NCI-H146 treated with DMSO at 0.1 percent for 48 hours (cell line): Measurements from ENCODE around the gene KCNIP3.
"Not testable (repeated sequence)": the region's sequence is repeated elsewhere in the genome, so short reads cannot be mapped to it uniquely, and the experiment has no call there.

Experiments
- DNase-seq: peaks from one replicate; lab custom pipeline; 2025; ENCODE audit not compliant: unreplicated experiment; lab: John Stamatoyannopoulos, UW

Gene KCNIP3

DNA sequence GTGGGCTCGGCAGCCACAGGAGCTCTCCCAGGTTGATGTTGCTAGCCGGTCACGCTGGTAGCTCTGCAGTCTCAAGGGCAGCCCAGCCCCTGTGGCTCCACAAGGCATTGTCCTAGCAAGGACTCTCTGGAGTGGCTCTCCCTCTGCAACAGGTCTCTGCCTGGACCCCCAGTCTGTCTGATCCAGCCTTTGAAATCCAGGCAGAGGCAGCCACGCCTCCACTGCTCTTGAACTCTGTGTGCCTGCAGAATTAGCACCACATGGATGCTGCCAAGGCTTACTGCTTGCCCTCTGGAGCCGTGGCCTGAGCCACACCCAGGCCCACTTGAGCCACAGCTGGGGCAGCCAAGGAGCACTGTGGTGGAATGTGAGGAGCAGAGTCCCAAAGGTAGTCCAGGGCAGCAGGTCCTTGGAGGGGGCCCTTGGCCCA is 62.4 kb downstream of the KCNIP3 start:
- DNase-seq, result no peak

DNA sequence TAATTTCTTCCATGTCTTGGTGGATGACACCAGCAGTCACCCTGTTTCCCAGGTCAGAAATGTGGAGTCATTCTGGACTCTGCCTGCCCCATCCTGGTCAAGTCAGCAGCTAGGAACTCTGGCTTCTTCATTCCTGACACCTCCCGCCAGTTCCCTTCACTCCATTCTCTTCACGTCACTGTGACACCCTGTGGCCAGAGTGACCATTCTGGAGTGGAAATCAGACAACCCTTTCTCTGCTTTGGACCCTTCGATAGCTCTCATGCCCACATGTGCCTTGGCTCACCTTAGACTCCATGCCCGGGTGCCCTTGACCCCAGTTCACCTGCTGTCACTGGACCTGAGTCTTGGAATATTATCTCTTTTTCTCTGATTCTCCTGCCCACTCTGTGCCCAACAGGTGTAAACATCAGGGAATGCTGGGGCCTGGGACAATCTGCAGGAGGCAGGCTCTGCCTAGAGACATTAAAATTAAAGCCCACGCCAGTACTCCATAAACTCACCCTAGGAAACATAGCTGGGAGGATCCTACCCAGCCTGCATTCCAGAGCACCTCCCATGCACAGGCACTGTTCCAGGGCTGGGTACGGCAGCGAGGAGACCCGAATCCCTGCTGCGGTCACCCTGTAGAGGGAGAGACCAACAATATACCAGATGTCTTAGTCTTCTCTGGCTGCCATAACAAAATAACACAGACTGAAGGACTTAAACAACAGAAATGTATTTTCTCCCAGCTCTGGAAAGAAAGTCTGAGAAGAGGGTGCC is 64.3 kb downstream of the KCNIP3 start:
- DNase-seq, result no peak

DNA sequence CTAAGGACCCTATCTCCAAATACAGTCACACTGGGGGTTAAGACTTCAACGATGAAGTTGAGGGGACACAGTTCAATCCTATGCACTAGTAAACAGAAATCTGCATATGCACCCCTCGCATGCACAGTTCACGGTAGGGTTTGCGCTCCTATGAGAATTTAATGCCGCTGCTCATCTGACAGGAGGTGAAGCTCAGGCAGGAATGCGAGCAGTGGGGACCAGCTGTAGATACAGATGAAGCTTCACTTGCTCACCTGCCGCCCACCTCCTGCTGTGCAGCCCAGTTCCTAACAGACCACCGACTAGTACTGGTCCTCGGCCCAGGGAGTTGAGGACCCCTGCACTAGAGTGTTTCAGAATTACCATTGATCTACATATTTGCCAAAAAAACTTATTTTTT is 65.3 kb downstream of the KCNIP3 start:
- no peak for DNase-seq

DNA sequence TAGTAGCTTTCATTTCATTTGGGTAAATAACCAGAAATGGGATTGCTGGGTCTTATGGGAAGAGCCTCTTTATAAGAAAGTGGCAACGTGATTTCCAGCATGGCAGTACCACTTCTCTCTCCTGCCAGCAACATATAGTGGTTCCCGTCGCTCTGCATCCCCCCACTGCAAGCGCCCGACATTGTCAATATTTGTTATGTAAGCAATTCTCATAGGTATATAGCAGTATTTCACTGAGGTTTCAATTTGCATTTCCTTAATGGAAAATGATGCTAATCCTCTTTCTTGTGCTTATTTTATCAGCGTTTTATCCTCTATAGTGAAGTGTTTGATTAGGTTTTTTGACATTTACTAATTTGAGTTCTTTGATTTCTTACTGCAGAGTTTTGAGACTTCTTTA is 69.4 kb downstream of the KCNIP3 start:
- DNase-seq, result no peak

DNA sequence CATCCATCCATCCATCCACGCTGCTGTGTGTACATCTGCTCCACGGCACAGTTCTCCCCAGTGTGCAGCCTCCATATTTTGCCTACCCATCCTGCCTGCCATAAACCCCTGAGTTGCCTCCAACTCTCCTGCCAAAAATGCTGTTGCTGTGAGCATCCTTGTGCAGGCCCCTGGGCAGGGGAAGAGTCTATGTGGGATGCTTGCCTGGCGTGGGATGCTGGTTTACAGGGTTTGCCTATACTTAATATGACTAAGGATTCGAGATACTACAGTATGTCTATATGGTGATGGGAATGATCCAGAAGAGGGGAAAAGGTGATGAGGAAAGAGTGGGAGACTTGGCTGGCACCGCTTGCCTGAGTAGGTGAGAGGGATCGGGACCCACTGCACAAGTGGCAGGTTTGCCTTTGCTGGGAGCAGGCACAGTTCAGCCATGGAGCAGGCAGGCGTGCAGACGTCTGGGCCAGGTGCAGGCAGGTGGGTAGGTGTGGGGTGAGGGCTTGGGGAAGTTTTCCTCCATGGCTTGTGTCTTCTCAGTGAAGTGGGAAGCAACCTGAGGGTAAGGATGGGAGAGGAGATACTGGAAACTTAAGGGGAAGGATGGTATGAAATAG is 75.2 kb downstream of the KCNIP3 start:
- no peak for DNase-seq

DNA sequence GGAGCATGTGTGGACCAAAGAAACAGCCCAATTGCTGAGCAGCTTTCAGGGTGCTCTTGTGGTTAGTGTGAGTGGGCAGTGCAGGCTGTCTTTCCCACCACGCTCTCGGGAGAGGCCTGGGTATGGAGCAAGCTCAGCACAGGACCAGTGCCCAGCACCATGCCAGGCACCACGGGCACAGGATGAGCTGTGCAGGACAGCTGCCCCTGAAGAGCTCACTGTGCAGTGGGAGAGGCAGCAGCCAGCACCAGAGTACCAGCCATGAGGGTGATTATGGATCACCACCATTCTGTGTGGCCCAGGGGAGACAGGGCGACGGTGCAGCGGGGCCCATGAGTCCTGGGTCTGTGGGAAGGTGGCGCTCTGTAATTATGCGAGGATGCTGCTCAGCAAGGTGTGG is 75.7 kb downstream of the KCNIP3 start:
- DNase-seq, result no peak

DNA sequence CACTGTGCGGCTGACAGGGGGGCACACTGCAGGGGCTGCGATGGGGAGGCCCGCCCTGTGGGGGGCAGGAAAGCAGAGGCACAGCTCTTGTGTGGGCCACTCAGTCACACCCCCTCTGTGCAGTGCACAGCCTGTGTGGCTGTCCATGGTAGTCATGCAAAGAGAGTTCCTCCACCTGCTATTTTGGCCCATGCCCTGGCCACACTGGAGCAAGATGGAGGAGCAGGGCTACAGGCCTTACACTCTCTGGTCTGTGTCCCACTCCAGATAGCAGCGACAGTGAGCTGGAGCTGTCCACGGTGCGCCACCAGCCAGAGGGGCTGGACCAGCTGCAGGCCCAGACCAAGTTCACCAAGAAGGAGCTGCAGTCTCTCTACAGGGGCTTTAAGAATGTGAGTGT is 76.9 kb downstream of the KCNIP3 start:
- DNase-seq, result no peak

DNA sequence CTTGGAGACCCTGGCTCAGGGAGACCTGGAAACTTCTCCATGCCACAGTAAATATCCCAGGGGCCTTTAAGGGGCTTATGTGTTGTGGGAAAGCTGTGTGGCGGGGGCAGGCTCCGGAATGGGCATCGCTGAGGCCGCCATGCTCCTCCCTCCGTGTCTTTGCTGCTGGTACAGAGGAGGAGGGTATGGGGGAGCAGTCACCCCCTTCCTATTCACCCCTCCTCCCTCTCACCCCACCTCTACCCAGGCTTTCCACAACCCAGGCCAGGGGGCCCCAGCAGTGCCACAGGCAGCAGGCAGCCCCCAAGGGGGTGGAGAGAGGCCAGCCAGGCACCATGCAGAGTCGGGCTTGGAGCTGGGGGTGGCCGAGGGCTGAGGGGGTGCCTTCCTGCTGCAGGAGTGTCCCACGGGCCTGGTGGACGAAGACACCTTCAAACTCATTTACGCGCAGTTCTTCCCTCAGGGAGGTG is 77.3 kb downstream of the KCNIP3 start:
- no peak for DNase-seq

DNA sequence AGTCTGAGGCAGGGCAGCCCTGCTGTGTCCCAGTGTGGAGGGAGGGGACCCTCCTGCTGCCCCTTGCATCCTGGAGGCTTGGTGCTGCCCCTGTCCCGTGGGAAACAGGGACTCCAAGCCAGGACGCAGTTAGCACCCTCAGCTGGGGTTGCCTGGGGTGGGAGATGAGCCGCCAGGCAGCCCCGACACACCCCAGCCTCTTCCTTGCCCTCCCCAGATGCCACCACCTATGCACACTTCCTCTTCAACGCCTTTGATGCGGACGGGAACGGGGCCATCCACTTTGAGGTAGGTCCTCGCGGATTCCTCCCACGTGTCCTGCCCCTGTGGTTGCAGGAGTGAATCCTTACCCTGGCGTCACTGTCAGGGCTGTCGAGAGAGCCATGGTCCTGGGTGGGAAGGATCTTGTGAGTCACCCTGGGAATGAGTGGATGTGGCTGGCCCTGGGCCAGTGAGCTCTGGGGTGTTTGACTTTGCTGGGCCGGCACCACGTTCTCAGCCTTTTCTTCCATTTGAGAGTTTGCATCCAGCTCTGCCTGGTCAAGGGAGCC is 77.8 kb downstream of the KCNIP3 start:
- no peak for DNase-seq

DNA sequence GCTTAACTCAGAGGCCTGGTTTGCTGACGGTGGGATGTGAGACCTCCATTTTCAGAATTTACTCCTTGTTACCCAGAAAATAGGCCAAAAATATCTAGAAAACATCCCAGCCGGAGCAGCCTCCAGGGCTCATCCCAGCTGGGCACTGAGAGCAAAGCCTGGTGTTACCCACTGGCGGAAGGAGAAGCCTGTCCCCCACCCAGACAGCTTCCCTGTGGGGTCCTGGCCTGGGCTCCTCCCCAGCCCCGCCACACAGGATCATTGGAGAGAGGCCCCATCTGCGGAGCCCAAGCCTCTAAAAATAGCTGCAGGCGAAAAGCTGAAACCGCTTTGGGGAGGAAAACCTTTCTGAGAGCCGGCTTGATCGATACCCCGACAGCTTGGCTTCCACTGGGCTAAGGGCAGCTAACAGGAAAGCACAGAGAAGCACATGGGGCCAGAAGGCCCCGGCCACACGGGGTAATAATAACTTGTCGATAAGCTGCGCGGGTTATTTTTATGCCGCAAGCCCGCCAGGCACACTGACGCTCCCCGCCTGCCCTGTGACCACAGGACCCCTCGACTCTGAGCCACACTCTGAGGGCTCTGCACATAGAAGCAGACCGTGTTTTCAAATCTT is 78.5 kb downstream of the KCNIP3 start:
- no peak for DNase-seq

DNA sequence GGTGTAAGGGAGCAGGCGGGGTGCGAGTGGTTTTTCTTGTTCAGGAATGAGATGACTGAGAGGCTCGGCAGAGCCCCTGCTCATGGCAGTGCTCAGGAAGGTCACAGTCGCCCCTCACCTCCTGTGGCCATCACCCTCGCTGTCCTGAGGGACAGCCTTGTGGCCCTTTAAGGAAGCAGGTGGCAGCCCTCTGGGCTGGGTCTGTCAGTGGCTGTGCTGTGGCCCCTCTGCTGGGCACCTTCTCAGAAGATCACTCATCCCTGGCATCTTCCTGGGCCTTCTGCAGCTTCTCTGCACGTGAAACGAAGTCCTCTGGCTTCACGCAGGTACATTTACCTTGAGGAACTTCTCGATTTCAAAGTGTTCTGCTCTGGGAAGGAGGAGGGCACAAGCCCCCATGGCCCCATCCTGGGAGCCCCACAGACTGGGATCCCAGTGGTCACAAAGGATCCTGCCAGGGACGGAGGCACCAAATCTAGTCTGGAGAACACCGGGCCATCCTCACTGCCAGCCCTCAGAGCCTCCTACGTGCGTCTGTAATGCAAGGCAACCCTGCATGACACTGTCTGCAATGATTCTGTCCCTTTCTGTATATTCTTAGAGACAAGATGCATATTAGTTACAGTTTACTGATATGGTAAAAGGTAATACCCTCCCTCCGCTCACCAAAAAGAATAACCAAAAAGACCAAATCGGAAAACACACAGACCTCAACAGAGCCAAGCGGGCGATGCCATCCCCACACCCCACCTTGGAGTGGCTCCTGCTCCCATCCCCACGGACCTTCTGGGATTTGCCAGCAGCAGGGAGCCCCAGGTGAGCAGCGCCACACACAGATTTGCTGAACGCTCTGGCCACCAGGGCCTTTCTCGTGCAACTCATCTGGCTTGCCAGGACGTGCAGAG is 79.4 kb downstream of the KCNIP3 start:
- no peak for DNase-seq

DNA sequence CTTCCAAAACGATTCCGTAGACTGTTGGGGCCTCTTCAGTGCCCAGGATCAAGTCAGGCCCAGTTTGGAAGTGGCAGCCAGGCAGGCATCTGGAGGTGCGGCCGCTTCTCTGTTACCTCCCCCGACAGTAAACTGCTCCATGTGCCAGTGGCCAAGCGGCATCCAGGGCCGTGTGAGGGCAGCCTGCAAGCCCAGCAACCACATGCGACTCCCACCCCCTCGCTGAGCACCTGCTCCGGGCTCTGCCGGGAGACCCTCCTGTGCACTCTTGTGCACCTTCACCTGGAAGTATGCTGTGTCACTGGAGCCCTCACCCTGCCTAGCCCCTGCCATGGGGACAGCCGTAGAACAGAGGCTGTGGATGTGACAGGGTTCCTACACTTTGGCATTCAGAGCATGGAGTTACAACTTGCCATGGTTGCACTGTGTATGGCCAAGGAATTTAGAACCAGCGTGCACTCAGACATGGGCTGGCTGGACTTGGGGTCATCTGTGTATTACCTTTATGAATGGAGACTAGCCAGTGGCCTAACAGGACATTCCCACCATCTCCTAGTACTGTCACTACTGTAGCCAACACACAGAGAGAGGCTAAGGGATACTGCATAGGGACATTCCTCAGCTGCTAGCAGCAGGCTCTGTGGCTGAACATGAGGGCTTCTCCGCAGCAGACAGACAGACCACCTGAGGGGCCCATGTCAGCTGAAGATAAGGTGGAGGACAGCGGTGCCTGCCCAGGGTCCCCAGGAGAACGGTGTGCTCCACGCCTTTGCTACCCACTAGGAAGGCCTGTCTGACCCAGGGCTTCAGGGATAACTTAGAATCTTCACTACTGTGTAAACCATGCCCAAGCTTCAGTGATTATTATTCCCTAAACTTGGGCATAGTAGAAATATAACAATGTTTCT is 80.3 kb downstream of the KCNIP3 start:
- DNase-seq, result no peak

DNA sequence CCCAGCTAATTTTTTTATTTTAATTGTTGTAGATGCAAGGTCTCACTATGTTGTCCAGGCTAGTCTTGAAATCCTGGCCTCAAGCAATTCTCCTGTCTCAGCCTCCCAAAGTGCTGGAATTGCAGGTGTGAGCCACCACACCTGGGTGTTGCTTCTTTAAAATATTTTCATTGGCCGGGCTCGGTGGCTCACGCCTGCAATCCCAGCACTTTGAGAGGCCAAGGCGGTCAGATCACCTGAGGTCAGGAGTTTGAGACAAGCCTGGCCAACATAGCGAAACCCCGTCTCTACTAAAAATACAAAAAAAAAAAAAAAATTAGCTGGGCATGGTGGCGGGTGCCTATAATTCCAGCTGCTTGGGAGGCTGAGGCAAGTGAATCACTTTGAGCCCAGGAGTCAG is 81.1 kb downstream of the KCNIP3 start:
- DNase-seq, result not testable (repeated sequence)

DNA sequence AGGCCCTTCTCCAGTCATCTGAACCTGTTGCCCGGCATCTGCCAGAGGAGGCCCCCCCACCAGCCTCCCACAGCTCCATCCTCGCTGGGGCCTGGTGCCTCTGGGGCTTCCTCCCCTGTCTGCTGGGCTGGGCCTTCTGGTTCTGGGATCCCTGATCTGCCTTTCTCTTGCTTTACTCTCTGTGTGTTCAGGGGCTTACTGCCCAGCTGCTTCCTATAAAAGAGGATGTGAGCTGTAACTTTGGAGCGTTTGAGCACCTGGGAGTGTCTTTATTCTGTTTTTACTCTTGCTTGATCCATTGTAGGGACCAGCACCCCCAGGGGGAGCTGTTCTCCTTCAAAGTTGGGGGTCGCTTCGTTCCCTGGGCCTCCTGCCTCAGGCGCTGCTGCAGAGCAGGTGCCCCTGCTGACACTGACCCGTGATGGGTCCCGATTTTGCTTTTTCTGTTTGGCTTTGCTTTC is 82.3 kb downstream of the KCNIP3 start:
- DNase-seq, result no peak

DNA sequence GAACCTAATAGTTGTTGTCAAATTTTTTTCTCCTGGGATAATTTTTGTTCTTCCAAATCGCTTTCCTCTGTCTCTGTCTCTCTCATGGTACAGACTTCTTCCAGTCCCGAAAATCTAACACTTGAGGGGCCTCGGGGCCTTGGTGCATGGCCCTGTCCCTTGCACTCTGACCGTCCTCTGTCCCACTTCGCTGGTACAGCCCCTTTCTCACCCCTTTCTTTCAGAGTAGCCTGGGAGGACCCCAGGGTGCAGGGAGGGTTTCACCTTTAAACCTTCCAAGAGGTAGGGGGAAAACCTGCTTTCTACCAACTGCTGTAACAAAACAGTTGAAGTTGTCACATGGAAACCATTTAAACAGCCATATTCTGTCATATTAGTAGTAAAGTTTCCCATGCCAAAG is 83.1 kb downstream of the KCNIP3 start:
- DNase-seq, result no peak

DNA sequence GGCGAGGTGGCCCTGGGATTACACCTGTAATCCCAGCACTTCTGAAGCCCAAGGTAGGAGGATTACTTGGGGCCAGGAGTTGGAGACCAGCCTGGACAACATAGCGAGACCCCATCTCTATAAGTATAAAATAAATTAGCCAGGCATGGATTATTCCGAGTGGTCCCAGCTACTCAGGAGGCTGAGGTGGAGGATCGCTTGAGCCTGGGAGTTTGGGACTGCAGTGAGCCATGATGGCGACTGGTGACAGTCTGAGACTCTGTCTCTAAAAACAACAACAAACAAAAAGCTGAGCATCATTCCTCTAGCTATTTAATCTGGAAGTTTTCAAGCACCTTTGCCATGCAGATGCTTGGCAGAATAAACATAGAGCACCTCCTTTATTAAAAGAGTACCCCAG is 83.6 kb downstream of the KCNIP3 start:
- no peak for DNase-seq

DNA sequence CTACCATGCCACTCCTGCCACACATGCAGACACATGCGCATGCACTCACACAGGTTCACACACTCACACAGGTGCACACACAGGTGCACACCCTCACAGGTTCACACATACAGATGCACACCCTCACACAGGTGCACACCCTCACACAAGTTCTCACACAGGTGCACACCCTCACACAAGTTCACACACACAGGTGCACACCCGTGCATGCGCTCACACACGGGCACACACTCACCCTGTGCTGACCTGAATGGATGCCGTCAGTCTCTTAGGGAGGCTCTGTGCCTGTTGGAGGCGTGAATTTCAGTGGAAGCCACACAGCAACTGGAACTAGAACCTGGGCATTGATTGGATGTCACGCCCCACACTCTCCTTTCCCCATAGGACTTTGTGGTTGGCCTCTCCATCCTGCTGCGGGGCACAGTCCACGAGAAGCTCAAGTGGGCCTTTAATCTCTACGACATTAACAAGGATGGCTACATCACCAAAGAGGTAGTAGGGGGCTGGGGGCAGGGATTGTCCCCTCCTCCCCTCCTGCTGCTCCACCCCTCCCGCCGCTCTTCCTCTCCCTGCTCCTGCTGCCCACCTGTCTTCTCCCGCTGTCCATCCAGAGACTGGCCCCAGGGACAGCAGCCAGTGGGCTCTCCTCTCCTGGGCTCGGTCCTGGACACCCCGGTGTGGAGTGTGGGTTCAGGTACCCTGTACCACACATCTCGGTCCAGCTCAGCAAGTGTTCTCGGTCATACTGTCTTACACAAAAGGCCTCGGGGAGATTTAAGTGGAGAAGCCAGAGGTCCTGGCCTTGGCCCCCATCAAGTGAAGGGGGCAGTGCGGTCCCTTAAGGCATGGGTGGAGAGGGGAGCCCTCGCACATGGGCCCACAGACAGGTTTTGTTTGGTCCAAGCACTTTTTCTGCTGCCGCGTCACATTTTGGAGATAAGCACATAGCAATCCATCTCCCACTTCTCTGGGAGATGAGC is 84.4 kb downstream of the KCNIP3 start:
- DNase-seq, result no peak

DNA sequence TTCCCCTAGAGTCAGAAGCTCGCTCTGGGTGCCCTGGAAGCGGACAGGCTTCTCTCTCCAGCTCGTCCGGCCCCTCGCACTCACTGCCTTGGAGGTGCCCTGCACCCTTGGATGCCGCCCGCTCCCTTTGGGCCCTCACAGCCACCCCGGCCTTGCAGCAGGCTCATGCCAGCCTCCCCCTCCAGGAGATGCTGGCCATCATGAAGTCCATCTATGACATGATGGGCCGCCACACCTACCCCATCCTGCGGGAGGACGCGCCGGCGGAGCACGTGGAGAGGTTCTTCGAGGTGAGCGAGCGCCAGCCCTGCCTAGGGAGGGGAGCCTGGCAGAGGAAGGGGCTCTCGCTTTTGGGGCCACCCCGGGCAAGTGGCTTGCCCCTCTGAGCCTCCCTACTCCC is 85.0 kb downstream of the KCNIP3 start:
- DNase-seq, result no peak
